UCSD-AML1 (cell line): ENCODE results near the gene GINS2.

Experiments used
- DNase-seq: peaks from one replicate; lab custom pipeline; 2025; ENCODE audit not compliant: unreplicated experiment; lab: John Stamatoyannopoulos, UW

GINS2 gene

DNA sequence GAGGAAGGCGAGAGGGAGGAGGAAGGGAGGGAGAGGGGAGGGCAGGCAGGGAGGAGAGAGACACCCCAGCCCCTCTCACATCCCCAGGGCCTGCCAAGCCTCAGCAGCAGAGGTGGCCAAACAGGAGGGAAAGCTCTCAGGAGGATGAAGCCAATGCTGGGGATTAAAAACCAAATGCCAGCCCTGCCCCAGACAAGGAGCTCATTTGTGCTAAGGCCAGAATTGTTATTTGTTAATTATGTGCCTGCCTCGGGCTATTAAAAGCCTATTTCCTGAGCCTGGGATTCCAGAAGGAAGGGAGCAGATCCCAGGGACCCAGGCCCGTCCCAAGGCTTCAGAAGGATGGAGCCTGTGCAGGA is 27.9 kb upstream of the GINS2 start:
- DNase-seq = no peak

DNA sequence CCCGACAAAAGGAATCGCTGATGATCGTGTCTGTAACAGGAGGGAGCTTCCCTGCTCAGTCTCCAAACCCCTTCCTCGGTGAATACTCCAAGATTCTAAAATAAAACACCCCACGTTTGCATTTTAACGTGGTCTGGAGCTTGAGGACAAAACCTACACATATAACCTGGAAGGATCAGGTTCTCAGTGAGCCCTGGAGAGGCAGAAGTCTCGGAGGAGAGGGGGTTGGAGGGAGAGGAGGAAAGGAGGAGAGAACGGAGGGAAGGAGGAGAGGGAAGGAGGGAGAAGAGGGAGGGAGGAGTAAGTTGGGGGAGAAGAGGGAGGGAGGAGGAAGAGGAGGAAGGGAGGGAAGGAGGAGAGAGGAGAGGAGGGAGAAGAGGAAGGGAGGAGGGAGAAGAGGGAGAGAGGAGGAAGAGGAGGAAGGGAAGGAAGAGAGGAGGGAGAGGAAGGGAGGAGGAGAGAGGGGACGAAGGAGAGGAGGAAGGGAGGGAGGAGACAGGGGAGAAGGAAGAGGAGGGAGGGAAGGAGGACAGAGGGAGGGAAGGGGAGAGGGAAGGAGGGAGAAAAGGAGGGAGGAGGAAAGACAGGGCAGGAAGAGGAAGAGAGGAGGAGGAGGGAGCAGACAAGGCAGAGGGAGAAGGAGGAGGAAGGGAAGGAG is 27.4 kb upstream of the GINS2 start:
- DNase-seq = no peak

DNA sequence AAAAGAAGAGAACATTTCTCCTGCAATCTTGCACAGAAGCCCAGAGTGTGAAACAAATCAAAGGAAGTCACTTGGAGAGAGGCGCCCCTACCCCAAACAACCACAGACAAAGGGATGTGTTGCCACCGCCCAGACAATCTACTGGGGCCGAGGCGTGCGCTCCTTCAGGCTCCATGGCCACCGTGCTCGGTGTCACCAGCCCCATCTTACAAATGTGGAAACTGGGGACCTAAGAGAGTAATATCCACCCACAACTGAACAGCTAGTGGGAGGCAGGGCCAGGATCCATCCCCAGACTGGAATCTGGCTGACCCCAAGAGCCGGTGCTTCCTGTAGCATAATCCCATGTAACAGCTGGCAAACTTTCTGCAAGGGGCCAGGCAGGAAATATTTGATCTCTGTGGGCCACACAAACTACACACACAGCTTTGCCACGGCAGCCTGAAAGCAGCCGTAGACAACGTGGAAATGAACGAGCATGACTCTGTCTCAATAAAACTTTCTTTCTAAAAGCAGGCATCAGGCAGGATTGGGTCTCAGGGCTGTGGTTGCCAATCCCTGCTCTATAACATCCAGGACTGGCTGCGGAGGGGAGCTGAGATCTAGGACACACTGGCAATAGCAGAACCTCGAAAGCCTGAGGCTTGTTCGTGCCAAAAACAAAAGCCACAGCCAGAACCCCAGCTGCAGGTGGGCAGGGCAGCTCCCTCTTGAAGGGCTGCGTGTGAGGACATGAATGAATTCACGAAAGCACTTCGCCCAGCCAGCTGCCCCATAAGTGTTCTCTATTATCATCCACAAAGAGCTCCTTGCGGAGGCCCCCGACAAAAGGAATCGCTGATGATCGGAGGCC is 26.6 kb upstream of the GINS2 start:
- DNase-seq = no peak

DNA sequence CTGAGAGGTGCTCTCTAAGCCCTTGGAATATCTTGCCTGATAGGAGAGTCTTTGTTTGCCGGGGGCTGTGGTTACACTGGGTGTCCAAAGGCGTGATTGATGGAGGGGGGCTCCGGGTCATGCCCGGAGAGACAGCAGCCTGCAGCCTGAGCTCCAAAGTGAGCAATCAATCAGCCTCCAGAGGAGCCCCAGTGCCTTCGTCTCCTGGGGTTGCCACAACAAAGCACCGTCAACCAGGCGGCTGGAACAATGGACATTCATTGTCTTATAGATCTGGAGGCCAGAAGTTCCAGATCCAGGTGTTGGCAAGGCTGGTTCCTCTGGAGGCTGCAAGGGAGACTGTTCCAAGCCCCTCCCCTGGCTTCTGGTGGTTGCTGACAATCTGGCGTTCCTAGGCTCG is 24.0 kb upstream of the GINS2 start:
- DNase-seq = no peak

DNA sequence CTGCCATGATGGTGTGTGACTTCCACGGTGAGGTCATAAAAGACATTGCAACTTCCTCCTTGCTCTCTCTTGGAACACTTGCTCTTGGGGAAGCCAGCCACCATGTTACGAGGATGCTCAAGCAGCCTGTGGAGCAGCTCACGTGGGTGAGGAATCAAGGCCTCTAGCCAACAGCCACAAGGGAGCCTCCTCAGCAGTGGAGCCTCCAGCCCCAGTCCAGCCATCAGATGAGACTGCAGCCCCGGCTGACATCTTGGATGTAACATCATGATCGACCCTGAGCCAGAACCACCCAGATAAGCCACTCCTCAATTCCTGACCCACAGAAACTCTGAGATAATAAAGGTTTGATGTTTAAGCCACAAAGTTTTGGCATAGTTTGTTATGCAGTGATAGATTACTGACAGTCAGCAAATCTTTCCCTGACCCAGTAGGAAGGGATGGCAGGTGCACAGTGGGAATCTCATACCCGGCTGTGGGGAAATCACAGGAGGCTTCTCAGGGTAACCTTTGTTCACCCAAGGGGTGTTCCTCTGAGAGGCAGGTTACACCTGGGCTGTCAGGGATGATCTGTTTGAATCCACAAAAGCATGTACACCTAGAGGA is 23.3 kb upstream of the GINS2 start:
- DNase-seq = no peak

DNA sequence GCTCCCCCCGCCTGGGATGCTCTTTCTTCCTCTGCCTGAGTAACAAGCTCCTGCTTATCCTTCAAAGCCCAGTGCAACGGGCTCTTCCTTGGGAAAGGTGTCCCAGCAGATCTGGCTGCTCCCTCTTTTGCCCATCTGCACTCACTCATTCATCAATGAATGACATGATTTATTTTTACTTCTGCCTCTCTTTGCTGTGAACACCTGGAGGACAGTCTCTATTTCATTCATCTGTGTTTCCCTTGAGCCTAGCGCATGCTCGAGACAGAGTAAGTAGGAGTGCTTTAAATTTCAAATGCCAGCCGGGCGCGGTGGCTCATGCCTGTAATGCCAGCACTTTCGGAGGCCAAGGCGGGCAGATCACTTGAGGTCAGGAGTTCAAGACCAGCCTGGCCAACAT is 22.0 kb upstream of the GINS2 start:
- no peak for DNase-seq

DNA sequence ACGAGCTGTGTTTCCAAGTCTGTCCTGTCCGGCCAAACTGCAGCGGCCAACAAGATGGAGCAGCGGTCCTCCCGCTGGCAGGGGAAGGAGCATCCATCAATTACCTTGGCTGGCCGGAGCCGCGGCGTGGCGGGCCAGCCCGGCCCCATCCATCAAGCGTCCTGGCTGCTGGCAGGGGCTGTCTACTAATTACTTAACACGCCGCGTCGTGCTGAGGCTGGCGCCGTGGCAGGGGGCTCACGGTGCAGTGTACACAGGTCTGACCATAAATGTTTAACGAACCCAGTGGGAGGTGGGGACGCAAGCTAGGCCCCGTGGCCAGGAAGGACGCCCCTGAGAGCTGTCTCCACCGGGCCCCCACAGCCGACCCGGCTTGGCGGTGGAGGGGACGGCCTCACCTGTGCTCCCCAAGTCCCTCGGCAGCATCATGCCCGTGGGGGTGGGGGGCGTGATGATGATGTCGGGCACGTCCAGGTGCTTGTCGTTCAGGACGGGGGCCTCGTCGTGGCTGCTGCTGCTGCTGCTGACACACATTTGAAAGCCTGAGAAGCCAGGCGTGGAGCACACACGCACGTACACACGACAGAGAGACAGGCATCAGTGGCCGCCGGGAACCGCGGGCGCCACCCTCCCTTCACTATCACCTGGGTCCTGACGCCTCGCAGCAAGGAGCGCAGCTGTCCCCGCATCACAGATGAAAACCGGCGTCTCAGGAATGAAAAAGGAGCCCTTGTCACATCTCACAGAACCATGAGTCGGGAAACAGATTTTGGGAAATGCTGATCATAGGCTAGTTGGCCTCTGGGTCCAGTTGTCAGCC is 21.2 kb upstream of the GINS2 start:
- no peak for DNase-seq

DNA sequence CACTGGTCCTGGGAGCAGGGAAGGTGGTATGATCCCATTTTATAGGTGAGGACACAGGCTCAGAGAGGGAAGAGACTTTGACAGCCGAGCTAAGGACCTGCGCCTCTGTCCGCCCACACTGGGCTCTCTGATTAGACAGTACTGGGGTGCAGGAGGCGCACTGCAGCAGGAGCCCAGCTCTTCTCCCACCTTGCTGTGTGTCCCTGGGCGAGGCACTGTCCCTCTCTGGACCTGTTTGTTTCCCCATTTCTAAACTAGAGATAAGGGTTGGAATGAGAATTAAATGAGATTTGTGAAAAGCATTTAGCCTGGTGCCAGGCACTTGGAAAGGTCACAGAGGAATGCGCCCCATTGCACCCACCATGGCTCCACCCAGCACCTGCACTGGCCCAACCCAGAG is 19.6 kb upstream of the GINS2 start:
- DNase-seq = no peak

DNA sequence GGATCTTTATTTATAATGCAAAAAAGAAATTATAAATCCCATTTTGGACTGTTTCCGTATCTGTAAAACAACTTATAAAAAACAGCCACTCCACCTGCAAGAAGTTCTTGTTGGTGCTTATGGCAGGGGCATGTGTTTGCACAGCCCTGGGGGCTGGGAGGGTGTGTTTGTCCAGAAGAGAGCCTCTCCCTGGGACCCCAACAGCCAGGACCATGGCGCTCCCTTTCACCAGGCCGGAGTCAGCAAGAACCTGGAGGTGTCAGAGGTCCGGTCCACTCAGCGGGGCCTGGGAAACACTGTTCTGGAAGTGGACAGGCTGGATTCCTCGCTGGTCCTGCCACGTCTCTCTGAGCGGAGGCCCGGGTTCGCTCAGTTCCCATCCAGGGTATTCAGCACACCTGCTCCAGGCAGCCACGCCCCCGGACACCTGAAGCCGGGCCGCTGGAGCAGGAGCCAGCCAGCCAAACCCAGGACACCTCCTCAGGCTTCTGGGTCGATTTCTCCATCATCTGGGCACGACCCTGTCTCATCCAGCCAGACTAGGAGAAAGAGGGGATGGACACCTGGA is 18.9 kb upstream of the GINS2 start:
- no peak for DNase-seq

DNA sequence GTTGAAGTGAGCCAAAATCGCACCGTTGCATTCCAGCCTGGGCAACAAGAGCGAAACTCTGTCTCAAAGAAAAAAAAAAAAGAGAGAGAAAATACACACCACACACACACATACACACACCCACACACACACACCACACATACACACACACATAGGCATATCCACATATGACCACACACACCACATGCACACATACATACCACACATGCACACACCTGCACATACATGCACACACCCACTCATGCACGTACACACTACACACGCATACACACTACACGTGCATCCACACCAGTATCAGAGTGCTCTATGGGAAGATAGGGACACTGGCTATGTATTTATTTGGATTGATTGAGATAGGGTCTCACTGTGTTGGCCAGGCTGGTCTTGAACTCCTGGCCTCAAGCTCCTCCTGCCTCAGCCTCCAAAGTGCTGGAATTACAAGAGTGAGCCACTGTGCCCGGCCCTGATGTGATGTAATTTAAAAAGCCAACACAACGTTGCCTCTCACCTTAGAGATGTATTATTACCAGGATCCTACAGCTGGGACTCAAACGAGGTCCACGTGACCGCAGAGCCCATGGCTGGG is 17.8 kb upstream of the GINS2 start:
- no peak for DNase-seq

DNA sequence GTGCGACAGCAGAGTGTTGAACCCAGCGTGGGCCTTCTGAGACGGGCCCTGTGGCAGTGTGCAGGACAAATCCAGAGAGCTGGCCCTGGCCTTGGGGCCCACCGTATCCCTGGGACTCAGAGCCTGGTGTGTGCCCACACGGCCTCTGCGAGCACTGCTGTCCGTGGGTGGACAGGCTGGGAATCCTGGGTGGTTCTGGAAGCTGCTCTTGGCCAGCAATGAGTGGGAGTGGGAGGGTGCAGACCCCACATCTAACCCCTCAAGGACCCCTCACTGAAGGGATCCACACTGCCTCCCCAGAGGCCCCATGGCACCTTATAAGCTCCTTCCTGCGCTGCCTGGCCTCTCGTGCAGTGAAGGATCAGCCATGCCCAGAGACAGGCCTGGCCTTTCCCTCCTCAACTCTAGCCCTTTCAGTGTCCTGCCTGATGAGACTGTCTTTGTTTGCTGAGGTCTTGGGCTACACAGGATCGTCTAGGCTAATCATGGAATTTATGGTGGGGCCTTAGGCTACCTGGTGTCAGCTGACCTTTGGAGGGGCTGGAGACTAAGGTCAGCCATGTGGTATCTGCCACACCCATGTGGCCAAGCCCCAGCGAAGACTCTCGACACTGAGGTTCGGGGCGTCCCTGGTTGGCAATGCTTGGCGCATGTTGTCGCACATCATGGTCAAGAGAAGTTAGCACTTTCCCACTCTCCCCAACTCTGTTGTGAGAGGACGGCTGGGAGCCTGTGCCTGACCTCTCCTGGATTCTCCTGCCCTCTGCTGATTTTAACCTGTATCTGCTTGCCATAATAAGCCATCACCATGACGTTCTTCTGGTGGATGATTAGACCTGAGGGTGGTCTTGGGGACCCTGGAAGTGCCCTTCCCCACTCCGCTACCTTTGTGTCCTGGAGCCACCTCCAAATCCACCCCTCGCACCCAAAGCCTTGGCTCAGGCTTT is 16.4 kb upstream of the GINS2 start:
- no peak for DNase-seq

DNA sequence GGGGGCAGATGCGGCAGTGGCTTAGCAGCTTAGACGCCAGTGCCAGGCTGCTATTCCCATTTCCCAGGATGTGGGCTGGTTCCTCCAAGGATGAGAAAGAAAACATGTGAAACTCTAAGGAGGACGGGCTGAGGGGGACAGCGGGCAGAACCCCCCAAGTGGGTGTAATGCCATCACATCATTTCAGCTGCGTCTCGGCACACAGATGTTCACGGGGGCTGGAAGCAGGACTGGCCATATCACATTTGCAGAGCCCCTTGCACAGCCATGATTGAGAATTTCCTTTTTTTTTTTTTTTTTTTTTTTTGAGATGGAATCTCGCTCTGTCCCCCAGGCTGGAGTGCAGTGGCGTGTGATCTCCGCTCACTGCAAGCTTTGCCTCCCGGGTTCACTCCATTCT is 15.3 kb upstream of the GINS2 start:
- no peak for DNase-seq

DNA sequence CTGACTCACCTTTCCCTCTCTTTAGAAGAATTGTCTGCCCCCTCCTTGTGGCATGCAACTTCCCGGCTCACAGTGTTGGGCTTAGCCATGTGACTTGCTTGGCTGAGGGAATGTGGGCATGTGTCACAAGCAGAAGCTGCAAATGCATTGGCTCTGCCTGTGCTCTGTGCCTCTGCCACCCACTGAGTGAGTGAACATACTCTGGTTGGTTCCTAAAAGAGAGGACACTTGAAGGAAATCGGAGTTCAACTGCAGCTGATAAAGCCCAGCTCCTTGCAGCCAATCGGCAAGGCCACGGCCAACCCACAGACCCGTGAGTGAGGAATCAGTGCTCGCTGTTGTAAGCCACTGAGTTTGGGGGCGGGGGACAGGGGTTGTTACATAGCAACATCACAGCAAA is 10.9 kb upstream of the GINS2 start:
- no peak for DNase-seq

DNA sequence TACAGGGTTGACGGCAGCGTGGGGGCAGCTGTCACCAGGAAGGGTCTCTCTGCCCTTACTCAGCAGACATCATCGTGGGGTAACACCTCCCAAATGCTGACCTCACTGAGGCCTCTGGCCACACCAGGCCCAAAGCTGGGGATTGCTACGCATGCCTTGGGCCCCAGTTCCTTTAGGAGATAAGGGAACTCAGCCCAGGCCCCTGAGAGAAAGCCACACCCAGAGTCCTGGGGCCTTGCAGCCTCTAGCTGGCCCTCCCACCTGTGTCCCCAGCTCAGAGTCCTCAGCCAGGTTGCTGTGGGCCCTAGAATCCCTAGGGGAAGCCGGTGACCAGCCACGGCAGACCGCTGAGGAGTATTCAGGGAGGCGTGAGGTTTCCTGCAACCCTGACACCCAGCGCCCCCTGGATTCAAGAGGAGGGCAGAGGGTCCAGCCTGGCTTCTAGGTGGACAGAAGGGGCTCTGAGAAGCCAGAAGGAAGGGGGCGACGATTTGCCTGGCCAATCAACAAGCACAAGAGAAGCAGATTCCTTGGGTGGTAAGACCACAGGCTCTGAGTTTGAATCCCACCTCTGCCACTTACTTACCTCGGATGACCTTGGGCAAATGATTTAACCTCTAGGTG is 10.3 kb upstream of the GINS2 start:
- DNase-seq = no peak

DNA sequence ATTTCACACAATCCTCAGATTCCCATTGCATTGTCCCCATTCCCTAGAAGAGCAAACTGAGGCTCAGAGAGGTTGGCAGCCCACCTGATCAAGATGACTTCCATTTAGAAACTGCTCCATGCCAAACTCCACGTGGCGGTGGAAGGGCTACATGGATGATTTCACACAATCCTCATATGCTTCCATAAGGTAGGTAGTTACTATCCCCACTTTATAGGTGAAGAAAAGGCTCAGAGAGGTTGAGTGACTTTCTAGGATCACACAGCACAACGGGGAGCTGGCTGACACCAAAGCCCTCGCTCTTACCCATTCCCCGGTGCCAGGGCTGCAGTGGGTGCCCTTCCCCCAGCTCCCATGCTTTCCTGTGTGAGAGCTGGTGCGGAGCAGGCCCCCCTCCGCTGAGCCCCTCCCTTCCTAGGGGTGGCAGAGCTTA is 9.7 kb upstream of the GINS2 start:
- no peak for DNase-seq

DNA sequence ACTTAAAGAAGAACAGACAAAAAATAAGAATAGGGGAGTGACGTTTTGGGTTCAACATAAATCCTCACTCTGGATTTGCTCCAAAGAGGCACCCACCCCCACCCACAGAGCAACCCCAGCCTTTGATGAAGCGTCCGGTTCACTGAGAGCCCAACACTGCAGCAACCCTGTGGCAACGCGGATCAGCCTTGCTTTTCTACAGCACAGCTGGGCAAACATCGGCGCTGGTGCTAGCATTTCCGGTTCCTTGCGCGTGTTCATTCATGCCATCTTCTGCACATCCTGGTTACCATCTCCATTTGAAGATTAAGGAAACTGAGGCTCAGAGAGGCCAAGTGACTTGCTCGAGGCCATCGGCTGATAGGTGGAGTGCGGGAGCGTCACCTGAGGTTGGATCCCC is 8.7 kb upstream of the GINS2 start:
- DNase-seq = no peak

DNA sequence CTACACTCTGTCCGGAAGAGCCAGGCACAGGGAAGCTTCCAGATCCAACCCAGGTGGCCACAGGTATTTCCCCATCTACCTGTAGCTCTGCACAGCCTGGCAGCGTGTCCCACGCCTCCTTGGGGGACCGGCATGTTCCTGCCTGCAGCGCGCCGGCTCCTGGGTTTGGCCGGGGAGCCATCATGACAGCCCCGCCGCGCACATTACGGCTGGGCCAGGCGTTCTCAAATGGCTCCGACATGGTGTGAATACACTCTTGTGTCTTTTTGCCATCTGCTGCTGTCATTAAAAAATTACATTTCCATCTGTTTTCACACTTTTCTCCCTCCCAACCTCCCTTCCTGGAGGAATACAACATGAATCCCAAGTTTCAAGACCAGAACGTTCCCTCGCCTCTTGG is 8.0 kb upstream of the GINS2 start:
- DNase-seq = no peak

DNA sequence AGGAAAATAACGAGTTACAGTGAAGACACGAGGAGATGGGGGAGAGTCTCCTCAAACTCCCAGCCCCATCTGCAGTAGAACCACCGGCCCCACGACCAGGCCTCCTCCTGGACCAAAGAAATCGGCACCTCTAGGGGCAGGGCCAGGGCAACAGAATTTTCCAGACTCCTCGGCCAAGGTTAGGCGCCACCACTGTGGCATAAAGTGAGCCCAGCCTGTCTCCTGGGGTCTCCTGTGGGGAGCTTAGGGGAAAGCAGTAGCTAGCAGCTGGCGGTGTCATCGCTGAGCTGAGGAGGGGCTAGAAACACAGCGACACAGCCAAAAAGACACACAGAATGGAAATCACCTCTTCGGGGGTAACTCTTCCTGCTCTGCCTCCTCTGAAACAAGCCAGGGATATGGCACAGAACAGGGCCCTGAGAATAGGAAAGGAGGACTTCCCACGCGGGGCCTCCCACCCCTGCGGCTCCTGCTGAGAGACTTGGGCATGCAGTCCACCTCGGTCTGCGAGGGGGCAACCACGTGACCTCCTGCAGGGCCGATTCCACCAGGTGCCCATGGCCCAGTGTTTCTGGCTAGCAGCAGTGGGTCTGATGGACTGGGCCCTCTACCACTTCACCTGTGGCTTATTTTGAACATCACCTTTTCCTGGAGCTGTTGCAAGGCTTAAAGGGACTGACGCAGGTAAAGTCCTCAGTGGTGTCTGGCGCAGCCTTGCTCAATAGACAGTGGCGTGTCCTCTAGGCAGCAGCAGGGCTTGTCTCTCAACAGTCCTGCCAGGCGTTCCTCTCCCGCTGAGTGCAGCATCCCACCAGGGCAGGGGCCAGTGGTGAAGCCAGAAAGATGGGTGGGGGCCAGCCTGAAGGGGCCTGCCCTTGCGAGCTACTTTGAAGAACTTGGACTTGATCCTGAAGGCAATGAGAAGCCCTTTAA is 6.7 kb upstream of the GINS2 start:
- DNase-seq = no peak
